Measurements from ENCODE around the gene ZW10. TPM values are rescaled to one million over a fixed set of nuclear protein-coding genes. Genes with fewer than 3 reads are reported as not detected.

Gene ZW10, protein sequence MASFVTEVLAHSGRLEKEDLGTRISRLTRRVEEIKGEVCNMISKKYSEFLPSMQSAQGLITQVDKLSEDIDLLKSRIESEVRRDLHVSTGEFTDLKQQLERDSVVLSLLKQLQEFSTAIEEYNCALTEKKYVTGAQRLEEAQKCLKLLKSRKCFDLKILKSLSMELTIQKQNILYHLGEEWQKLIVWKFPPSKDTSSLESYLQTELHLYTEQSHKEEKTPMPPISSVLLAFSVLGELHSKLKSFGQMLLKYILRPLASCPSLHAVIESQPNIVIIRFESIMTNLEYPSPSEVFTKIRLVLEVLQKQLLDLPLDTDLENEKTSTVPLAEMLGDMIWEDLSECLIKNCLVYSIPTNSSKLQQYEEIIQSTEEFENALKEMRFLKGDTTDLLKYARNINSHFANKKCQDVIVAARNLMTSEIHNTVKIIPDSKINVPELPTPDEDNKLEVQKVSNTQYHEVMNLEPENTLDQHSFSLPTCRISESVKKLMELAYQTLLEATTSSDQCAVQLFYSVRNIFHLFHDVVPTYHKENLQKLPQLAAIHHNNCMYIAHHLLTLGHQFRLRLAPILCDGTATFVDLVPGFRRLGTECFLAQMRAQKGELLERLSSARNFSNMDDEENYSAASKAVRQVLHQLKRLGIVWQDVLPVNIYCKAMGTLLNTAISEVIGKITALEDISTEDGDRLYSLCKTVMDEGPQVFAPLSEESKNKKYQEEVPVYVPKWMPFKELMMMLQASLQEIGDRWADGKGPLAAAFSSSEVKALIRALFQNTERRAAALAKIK
- 16.4 and 22.8 TPM in 2 replicates for total RNA-seq

DNA sequence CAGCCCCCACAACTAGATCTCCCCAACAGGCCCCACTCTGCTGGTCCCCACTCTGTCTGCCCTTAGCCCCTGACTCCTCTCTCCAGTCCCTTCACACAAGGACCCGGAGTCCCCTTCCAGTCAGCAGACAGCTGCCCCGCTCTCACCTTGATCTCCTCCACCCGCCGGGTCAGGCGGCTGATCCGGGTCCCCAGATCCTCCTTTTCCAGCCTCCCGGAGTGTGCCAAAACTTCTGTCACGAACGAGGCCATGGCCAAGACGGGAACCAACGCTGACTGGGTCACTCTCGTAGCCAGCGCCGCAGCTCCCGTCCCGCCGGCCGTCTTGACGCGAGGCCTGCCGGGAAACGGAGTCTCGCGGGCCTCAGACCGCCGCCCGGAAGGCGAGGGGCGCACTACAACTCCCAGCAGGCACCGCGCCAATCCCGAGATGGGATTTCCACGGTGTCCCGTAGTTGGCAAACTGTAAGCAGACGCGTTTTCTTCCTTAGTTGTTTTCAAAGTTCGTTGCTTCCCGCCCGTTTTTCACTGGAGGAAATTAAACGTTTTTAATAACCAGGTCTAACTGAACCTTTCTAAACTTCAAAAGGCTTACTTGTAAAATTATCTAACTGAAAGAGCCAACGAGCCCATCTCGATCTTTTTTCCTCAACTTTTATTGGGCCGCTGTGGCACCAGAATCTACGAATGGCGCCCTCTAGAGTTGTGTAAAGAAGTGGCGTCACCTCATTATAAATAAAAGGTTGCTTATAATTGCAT, at the start of gene ZW10:
Gene ZW10 (minus strand): TSS at position 277 of the 758 bp plus-strand sequence. CDS start 26 bp downstream, at position 251.

DNA sequence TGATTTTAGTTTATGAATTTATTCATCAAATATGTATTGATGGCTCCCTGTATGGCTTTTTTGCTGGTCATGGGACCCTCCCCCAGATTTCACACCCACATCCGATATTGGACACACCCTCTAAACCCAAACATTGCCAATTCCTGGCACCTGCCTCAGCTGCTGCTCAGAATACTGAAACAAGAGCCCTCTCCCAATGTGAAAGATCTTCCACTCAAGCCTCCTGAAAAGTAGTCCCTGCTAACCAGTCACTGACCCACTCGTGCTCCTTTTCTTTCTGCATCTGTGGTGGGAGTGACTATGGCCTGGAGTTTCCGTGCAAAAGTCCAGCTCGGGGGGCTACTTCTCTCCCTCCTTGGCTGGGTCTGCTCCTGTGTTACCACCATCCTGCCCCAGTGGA, 6.0 kb upstream of the ZW10 start, which contains the start of gene CLDN25:
Gene CLDN25 (plus strand): TSS at position 301 of the 400 bp plus-strand sequence. CDS start 0 bp downstream, at position 301.

DNA sequence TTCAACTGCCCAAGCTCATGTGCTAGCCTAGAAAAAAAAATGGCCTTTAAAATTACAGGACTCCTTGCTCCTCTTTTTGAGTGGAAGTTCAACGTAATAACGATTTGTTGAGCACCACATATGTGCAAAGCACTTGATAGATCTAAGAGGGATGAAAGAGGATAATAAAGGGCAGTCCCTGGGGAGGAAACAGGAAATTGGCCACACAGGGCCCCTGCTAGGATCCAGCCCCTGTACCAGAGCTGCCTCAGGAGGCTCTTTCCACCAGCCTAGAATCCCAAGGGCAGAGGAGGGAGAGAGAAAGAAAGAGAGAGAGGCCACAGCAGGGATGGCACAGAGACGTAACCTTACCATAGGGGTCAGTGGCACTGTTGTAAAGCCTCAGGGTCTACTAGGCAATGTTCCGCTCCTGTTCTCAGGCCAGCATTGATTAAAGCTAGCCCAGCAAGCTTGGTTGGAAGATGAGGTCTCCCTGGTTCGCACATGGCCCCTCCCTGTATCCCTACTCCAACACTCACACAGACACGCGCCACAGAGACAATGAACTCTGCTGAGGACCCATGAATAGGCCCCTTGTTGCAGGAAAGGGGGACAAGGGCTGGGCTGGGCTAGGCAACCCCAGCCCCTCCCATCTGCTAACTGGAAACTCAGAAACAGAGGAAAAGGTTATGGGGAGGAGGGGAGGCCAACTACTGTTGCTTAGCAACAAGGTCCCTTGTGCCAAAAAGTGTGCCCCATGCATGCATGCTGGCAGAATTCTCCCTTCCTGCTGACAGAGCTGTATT, 67.4 kb downstream of the ZW10 start, which contains the start of gene TMPRSS5:
Gene TMPRSS5 (minus strand): TSS at position 438 of the 785 bp plus-strand sequence. CDS start 84 bp downstream, at position 354.

Other genes with a start within 250 kb of the ZW10 start
- 0.13 and 0.16 TPM in 2 replicates for gene TMPRSS5, start 67.4 kb downstream of the ZW10 start, total RNA-seq
- not detected in 2 replicates for gene CLDN25, start 6.1 kb upstream of the ZW10 start, total RNA-seq
- gene USP28, start 101.9 kb upstream of the ZW10 start, total RNA-seq: 30.8 and 39.6 TPM in 2 replicates
- gene HTR3B, start 131.1 kb upstream of the ZW10 start, total RNA-seq: not detected in 2 replicates
- not detected in 2 replicates for gene HTR3A, start 201.4 kb upstream of the ZW10 start, total RNA-seq

All from bladder microvascular endothelial cell (primary cell).